Measurements from ENCODE around the gene CMBL.

Gene CMBL

GRCh38 chr5:10332301-10332700 lies 24.6 kb upstream of the CMBL start:
- H2AFZ ChIP-seq (ENCODE audit: low read length), result no peak overlapping the region
- no peaks in the 10 kb centered on the region for H3K9me2 ChIP-seq (replicated peaks; ENCODE audit: low read depth, low read length)
- H3K4me1 ChIP-seq (ENCODE audit: insufficient read depth, low read length, poor library complexity, severe bottlenecking), result no peaks in the 10 kb centered on the region
- no peaks in the 10 kb centered on the region for H4K20me1 ChIP-seq (ENCODE audit: insufficient read depth, low read length, poor library complexity, severe bottlenecking)
- no peak overlapping the region for H3K4me2 ChIP-seq (ENCODE audit: low read depth, low read length, poor library complexity, severe bottlenecking)
- no peak overlapping the region for H3K4me3 ChIP-seq (ENCODE audit: low read length, poor library complexity, severe bottlenecking)
- no peak for TF ChIP-seq CTCF (conservative IDR thresholded peaks at IDR 0.05; ENCODE audit: low read length)
- H3K9me3 ChIP-seq (ENCODE audit: insufficient read depth, low read depth, low read length), result no peaks in the 10 kb centered on the region
- H3K9ac ChIP-seq (ENCODE audit: low read depth, low read length, poor library complexity, severe bottlenecking), result no peak overlapping the region
- H3K27me3 ChIP-seq (ENCODE audit: insufficient read depth, low read length, poor library complexity, severe bottlenecking), result no peaks in the 10 kb centered on the region
- no peaks in the 10 kb centered on the region for H3K36me3 ChIP-seq (ENCODE audit: insufficient read depth, low read length)
- no peaks in the 10 kb centered on the region for H3F3A ChIP-seq (ENCODE audit: low read depth)
- H3K79me2 ChIP-seq (ENCODE audit: insufficient read depth, low read length), result no peaks in the 10 kb centered on the region

- no peak overlapping the region for H3K9ac ChIP-seq (ENCODE audit: low read depth, low read length, poor library complexity, severe bottlenecking)
- no peaks in the 10 kb centered on the region for H3F3A ChIP-seq (ENCODE audit: low read depth)
- H4K20me1 ChIP-seq (ENCODE audit: insufficient read depth, low read length, poor library complexity, severe bottlenecking), result no peaks in the 10 kb centered on the region
- no peak overlapping the region for H3K4me3 ChIP-seq (ENCODE audit: low read length, poor library complexity, severe bottlenecking)
- H3K79me2 ChIP-seq (ENCODE audit: insufficient read depth, low read length), result no peaks in the 10 kb centered on the region
- H3K4me1 ChIP-seq (ENCODE audit: insufficient read depth, low read length, poor library complexity, severe bottlenecking), result no peaks in the 10 kb centered on the region
- no peak overlapping the region for H3K4me2 ChIP-seq (ENCODE audit: low read depth, low read length, poor library complexity, severe bottlenecking)
- no peak for TF ChIP-seq CTCF (conservative IDR thresholded peaks at IDR 0.05; ENCODE audit: low read length)
- no peak for TF ChIP-seq EZH2phosphoT487 (IDR thresholded peaks at IDR 0.05; ENCODE audit: borderline replicate concordance)
- H3K9me3 ChIP-seq (ENCODE audit: insufficient read depth, low read depth, low read length), result no peaks in the 10 kb centered on the region
- H3K9me2 ChIP-seq (replicated peaks; ENCODE audit: low read depth, low read length), result no peaks in the 10 kb centered on the region
- H3K36me3 ChIP-seq (ENCODE audit: insufficient read depth, low read length), result no peaks in the 10 kb centered on the region
- no peaks in the 10 kb centered on the region for H3K27me3 ChIP-seq (ENCODE audit: insufficient read depth, low read length, poor library complexity, severe bottlenecking)
- H2AFZ ChIP-seq (ENCODE audit: low read length), result no peak overlapping the region
Observed at GRCh38 chr5:10331341-10331796, 23.7 kb upstream of the CMBL start.

- Histone ChIP-seq H3K79me2 (ENCODE audit: insufficient read depth, low read length) (no peaks in the 10 kb centered on the region), H3K36me3 (ENCODE audit: insufficient read depth, low read length) (no peaks in the 10 kb centered on the region), H3K9ac (ENCODE audit: low read depth, low read length, poor library complexity, severe bottlenecking) (no peak overlapping the region), H3K4me2 (ENCODE audit: low read depth, low read length, poor library complexity, severe bottlenecking) (no peak overlapping the region), H3K4me1 (ENCODE audit: insufficient read depth, low read length, poor library complexity, severe bottlenecking) (no peaks in the 10 kb centered on the region), H3K9me2 (replicated peaks; ENCODE audit: low read depth, low read length) (no peaks in the 10 kb centered on the region), H3K4me3 (ENCODE audit: low read length, poor library complexity, severe bottlenecking) (no peak overlapping the region), H3F3A (ENCODE audit: low read depth) (no peaks in the 10 kb centered on the region), H4K20me1 (ENCODE audit: insufficient read depth, low read length, poor library complexity, severe bottlenecking) (no peaks in the 10 kb centered on the region), H3K9me3 (ENCODE audit: insufficient read depth, low read depth, low read length) (no peaks in the 10 kb centered on the region), H3K27me3 (ENCODE audit: insufficient read depth, low read length, poor library complexity, severe bottlenecking) (no peaks in the 10 kb centered on the region), H2AFZ (ENCODE audit: low read length) (no peak overlapping the region)
- TF ChIP-seq CTCF (conservative IDR thresholded peaks at IDR 0.05; ENCODE audit: low read length) (no peak), EZH2phosphoT487 (IDR thresholded peaks at IDR 0.05; ENCODE audit: borderline replicate concordance) (no peak)
Observed at GRCh38 chr5:10330511-10331230, 23.0 kb upstream of the CMBL start.
